ENCODE data around the gene ARHGAP42.

GRCh38 chr11:100832829-100833228 lies 145.7 kb downstream of the ARHGAP42 start:
- TF ChIP-seq CTCF (IDR thresholded peaks at IDR 0.05) (no peak), POLR2A (IDR thresholded peaks at IDR 0.05) (no peak)
